ENCODE results near the gene PKMYT1. TPM values are rescaled to one million over a fixed set of nuclear protein-coding genes. Genes with fewer than 3 reads are reported as not detected.
A peak's percentile ranks its signal among the peaks of the same experiment; 100 is the strongest.

Gene PKMYT1
- polyA plus RNA-seq, 1 donor from 2014 or later: 2.9 TPM

GRCh38 chr16:3020247-3020603 lies 40.0 kb upstream of the PKMYT1 start, which contains the start of gene TNFRSF12A:
TSS of gene TNFRSF12A (plus strand) at chr16:3020368. CDS start at chr16:3020398, 30 bp downstream.
- H3K27me3 ChIP-seq (ENCODE audit: insufficient read depth, low read depth, low read length): peaks cover 38% of the 10 kb centered on the region
- peak within 1 kb of the TSS; percentile 55 for H3K4me3 ChIP-seq (ENCODE audit: low read length)
- H3K9ac ChIP-seq (ENCODE audit: low read length): peak within 1 kb of the TSS; percentile 5
- no peak for TF ChIP-seq RAD21 (conservative IDR thresholded peaks at IDR 0.05)
- TF ChIP-seq TAF1 (IDR thresholded peaks at IDR 0.05; ENCODE audit: low read depth): no peak
- no peak for TF ChIP-seq POLR2AphosphoS5 (IDR thresholded peaks at IDR 0.05)
- no peak for TF ChIP-seq CTCF (IDR thresholded peaks at IDR 0.05; ENCODE audit: poor library complexity, severe bottlenecking)
- no peak for TF ChIP-seq SMC3 (conservative IDR thresholded peaks at IDR 0.05; ENCODE audit: poor library complexity)
- TF ChIP-seq EP300 (conservative IDR thresholded peaks at IDR 0.05; ENCODE audit: poor library complexity, severe bottlenecking): no peak
- no peak for TF ChIP-seq EZH2 (IDR thresholded peaks at IDR 0.05; ENCODE audit: borderline replicate concordance, insufficient read depth, low read length, poor library complexity, severe bottlenecking)
- no peak for TF ChIP-seq MXI1 (conservative IDR thresholded peaks at IDR 0.05; ENCODE audit: poor library complexity, severe bottlenecking)
- TF ChIP-seq REST (IDR thresholded peaks at IDR 0.05; ENCODE audit: borderline replicate concordance): no peak
- no peaks in the 10 kb centered on the region for H3K79me2 ChIP-seq (replicated peaks; ENCODE audit: insufficient read depth, low read length)
- H3K9me2 ChIP-seq (ENCODE audit: insufficient read depth, low read length): no peaks in the 10 kb centered on the region
- H3K36me3 ChIP-seq (ENCODE audit: insufficient read depth, low read length): no peaks in the 10 kb centered on the region
- H3K4me2 ChIP-seq (ENCODE audit: low read length): no peak within 1 kb of the TSS
- no peaks in the 10 kb centered on the region for H3F3A ChIP-seq (ENCODE audit: insufficient read depth, low read length, poor library complexity, severe bottlenecking)
- H3K27ac ChIP-seq (ENCODE audit: low read length): no peak within 1 kb of the TSS
- H2AFZ ChIP-seq (ENCODE audit: low read depth, low read length): no peak within 1 kb of the TSS
- no peaks in the 10 kb centered on the region for H4K20me1 ChIP-seq (ENCODE audit: insufficient read depth)
- no peaks in the 10 kb centered on the region for H3K9me3 ChIP-seq (ENCODE audit: low read length)

- H4K20me1 ChIP-seq (ENCODE audit: insufficient read depth): no peaks in the 10 kb centered on the region
- H3K9me3 ChIP-seq (ENCODE audit: low read length): no peaks in the 10 kb centered on the region
- H3K9me2 ChIP-seq (ENCODE audit: insufficient read depth, low read length): no peaks in the 10 kb centered on the region
- H3K27ac ChIP-seq (ENCODE audit: low read length): no peak overlapping the region
- H3K4me2 ChIP-seq (ENCODE audit: low read length): no peak overlapping the region
- TF ChIP-seq REST (IDR thresholded peaks at IDR 0.05; ENCODE audit: borderline replicate concordance) (no peak), MXI1 (conservative IDR thresholded peaks at IDR 0.05; ENCODE audit: poor library complexity, severe bottlenecking) (no peak), TAF1 (IDR thresholded peaks at IDR 0.05; ENCODE audit: low read depth) (no peak), SMC3 (conservative IDR thresholded peaks at IDR 0.05; ENCODE audit: poor library complexity) (no peak), EP300 (conservative IDR thresholded peaks at IDR 0.05; ENCODE audit: poor library complexity, severe bottlenecking) (no peak), POLR2AphosphoS5 (IDR thresholded peaks at IDR 0.05) (no peak), EZH2 (IDR thresholded peaks at IDR 0.05; ENCODE audit: borderline replicate concordance, insufficient read depth, low read length, poor library complexity, severe bottlenecking) (no peak), CTCF (IDR thresholded peaks at IDR 0.05; ENCODE audit: poor library complexity, severe bottlenecking) (no peak), RAD21 (conservative IDR thresholded peaks at IDR 0.05) (no peak)
- H2AFZ ChIP-seq (ENCODE audit: low read depth, low read length): no peak overlapping the region
- peak overlapping the region; percentile 55 for H3K4me3 ChIP-seq (ENCODE audit: low read length)
- H3K79me2 ChIP-seq (replicated peaks; ENCODE audit: insufficient read depth, low read length): no peaks in the 10 kb centered on the region
- H3K36me3 ChIP-seq (ENCODE audit: insufficient read depth, low read length): no peaks in the 10 kb centered on the region
- peaks cover 38% of the 10 kb centered on the region for H3K27me3 ChIP-seq (ENCODE audit: insufficient read depth, low read depth, low read length)
- no peaks in the 10 kb centered on the region for H3F3A ChIP-seq (ENCODE audit: insufficient read depth, low read length, poor library complexity, severe bottlenecking)
- H3K9ac ChIP-seq (ENCODE audit: low read length): no peak overlapping the region
Measured at GRCh38 chr16:3019594-3020246, 39.5 kb upstream of the PKMYT1 start.
